ENCODE measurements around the gene PLEKHG4. TPM values are rescaled to one million over a fixed set of nuclear protein-coding genes. Genes with fewer than 3 reads are reported as not detected.
A peak's percentile ranks its signal among the peaks of the same experiment; 100 is the strongest.

PLEKHG4 gene
- total and polyA plus RNA-seq, 10 donors = 5.1 to 27.9 (median 13.0) TPM

GRCh38 chr16:67259705-67260104 lies 19.6 kb upstream of the PLEKHG4 start:
- peaks cover 0 to 11% (median 0%) of the 10 kb centered on the region in 6 donors for H3K36me3 ChIP-seq
- no peaks in the 10 kb centered on the region for H3K9me3 ChIP-seq
- 90 to 97% (median 94%) methylated on average over 12 of the region's 12 CpGs for WGBS, 5 donors
- DNase-seq = peak; percentile 62
- H3K4me3 ChIP-seq = no peak overlapping the region
- H3K27me3 ChIP-seq (replicated peaks in 1 of 7) = peaks cover 0 to 7% (median 0%) of the 10 kb centered on the region in 7 donors
- H3K27ac ChIP-seq = peak overlapping the region in 5 of 8 donors; percentile 57 to 88 (median 78)
- intact Hi-C loops (cut with DNase I; ENCODE audit: low total_unique reads) = loop anchor here (10.0 kb wide), 1 partner anchor 145 kb away; no protein-coding TSS in a partner anchor
- TF ChIP-seq POLR2AphosphoS5 (IDR thresholded peaks at IDR 0.05) (no peak), POLR2A (IDR thresholded peaks at IDR 0.05) (no peak)
- H3K4me1 ChIP-seq = peaks cover 0 to 38% (median 15%) of the 10 kb centered on the region in 6 donors

GRCh38 chr16:67260426-67261063 lies 18.8 kb upstream of the PLEKHG4 start:
- WGBS, 5 donors = 70 to 83% (median 74%) methylated on average over 4 of the region's 4 CpGs

GRCh38 chr16:67263201-67263600 lies 16.1 kb upstream of the PLEKHG4 start:
- no peaks in the 10 kb centered on the region for H3K9me3 ChIP-seq
- intact Hi-C loops (cut with DNase I; ENCODE audit: low total_unique reads) = loop anchor here (10.0 kb wide), 1 partner anchor 142 kb away; no protein-coding TSS in a partner anchor
- WGBS, 5 donors = 84 to 96% (median 90%) methylated on average over 3 of the region's 3 CpGs
- peaks cover 0 to 31% (median 14%) of the 10 kb centered on the region in 6 donors for H3K4me1 ChIP-seq
- TF ChIP-seq POLR2A (IDR thresholded peaks at IDR 0.05) = no peak
- TF ChIP-seq CTCF (IDR thresholded peaks at IDR 0.05 in 8 of 11, conservative IDR thresholded peaks at IDR 0.05 in 3 of 11) = no peak
- no peak for TF ChIP-seq POLR2AphosphoS5 (IDR thresholded peaks at IDR 0.05)
- no peak overlapping the region for H3K4me3 ChIP-seq
- no peaks in the 10 kb centered on the region for H3K36me3 ChIP-seq
- no peak for DNase-seq
- H3K27me3 ChIP-seq (replicated peaks in 1 of 7) = peaks cover 0 to 3% (median 0%) of the 10 kb centered on the region in 7 donors
- no peak overlapping the region for H3K27ac ChIP-seq

More at GRCh38 chr16:67260426-67261063, 18.8 kb upstream of the PLEKHG4 start:
- Histone ChIP-seq H3K27ac (peak overlapping the region in 1 of 8 donors; percentile 4), H3K27me3 (replicated peaks in 1 of 7) (peaks cover 0 to 7% (median 0%) of the 10 kb centered on the region in 7 donors), H3K4me3 (no peak overlapping the region), H3K4me1 (peaks cover 0 to 36% (median 11%) of the 10 kb centered on the region in 6 donors), H3K36me3 (peaks cover 0 to 6% (median 0%) of the 10 kb centered on the region in 6 donors), H3K9me3 (no peaks in the 10 kb centered on the region)
- peak; percentile 53 for DNase-seq
- intact Hi-C loops (cut with DNase I; ENCODE audit: low total_unique reads) = loop anchor here (10.0 kb wide), 1 partner anchor 144 kb away; no protein-coding TSS in a partner anchor
- TF ChIP-seq POLR2AphosphoS5 (IDR thresholded peaks at IDR 0.05) = no peak
- TF ChIP-seq CTCF (IDR thresholded peaks at IDR 0.05 in 8 of 11, conservative IDR thresholded peaks at IDR 0.05 in 3 of 11) = peak in 10 of 11 experiments; percentile 23 to 64 (median 51)
- no peak for TF ChIP-seq POLR2A (IDR thresholded peaks at IDR 0.05)

GRCh38 chr16:67264277-67264676 lies 15.1 kb upstream of the PLEKHG4 start:
- peaks cover 0 to 35% (median 14%) of the 10 kb centered on the region in 6 donors for H3K4me1 ChIP-seq
- TF ChIP-seq POLR2A (IDR thresholded peaks at IDR 0.05) = no peak
- no peak for TF ChIP-seq POLR2AphosphoS5 (IDR thresholded peaks at IDR 0.05)
- no peak for TF ChIP-seq CTCF (IDR thresholded peaks at IDR 0.05 in 8 of 11, conservative IDR thresholded peaks at IDR 0.05 in 3 of 11)
- intact Hi-C loops (cut with DNase I; ENCODE audit: low total_unique reads) = loop anchor here (10.0 kb wide), 1 partner anchor 141 kb away; no protein-coding TSS in a partner anchor
- H3K27ac ChIP-seq = no peak overlapping the region
- peaks cover 0 to 3% (median 0%) of the 10 kb centered on the region in 7 donors for H3K27me3 ChIP-seq (replicated peaks in 1 of 7)
- H3K36me3 ChIP-seq = no peaks in the 10 kb centered on the region
- 77 to 91% (median 85%) methylated on average over 9 of the region's 9 CpGs for WGBS, 5 donors
- no peak overlapping the region for H3K4me3 ChIP-seq
- peak; percentile 68 for DNase-seq
- H3K9me3 ChIP-seq = no peaks in the 10 kb centered on the region
